Testis (tissue), 2 donors: ENCODE measurements around the gene BBLN.

Experiments
- POLR2A ChIP-seq: fragments of 450-650 bp; IDR thresholded peaks from one replicate; pipeline ENCODE4 v1.6.1; 2017; ENCODE audit warnings: antibody characterized with exemption, mild to moderate bottlenecking, moderate library complexity
- TF ChIP-seq, protein P1 (sequence below), 3 experiments: fragments of 450-650 bp in 2 of 3; fragments of 200-600 bp in 1 of 3; sonication (generic) in 1 of 3; IDR thresholded peaks; one replicate each; pipeline ENCODE4 v1.5.1; 2016 to 2019; ENCODE audit warnings: antibody characterized with exemption in 3 of 3, mild to moderate bottlenecking in 2 of 3, moderate library complexity in 1 of 3

DNA sequence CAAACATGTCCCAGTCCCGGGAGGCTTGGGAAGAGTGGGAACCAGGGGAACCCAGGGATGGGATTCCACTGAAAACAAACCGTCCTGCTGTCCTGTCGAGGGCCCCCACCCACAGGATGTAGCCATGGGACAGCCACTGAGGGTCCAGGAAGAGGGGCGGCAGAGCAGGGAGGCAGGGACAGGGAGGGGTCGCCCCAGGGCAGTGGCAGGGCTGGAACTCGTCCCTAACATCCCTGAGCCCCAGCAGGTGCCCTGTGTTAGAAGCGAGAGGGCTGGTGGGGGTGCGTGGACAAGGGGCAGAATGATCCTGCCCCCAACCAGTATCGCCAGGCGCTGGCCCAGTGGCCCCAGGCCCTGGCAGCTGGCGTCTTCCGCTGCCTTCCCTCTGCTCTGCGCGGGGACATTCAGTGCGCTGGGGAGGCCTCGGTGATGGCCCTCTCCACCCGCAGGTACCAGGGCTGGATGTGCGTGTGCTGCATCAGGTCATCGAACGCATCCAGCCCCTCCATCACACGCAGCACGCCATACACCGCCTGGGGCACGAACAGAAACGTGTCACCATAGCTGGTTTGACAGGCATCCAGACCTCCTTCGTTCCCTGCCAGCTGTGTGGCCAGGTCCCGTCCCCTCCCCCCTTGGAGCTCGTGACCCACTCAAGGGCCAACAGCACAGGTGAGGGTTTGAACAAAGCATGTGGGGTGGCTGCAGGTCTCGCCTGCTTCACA lies 39.2 kb upstream of the BBLN start:
- TF ChIP-seq, protein P1, sequence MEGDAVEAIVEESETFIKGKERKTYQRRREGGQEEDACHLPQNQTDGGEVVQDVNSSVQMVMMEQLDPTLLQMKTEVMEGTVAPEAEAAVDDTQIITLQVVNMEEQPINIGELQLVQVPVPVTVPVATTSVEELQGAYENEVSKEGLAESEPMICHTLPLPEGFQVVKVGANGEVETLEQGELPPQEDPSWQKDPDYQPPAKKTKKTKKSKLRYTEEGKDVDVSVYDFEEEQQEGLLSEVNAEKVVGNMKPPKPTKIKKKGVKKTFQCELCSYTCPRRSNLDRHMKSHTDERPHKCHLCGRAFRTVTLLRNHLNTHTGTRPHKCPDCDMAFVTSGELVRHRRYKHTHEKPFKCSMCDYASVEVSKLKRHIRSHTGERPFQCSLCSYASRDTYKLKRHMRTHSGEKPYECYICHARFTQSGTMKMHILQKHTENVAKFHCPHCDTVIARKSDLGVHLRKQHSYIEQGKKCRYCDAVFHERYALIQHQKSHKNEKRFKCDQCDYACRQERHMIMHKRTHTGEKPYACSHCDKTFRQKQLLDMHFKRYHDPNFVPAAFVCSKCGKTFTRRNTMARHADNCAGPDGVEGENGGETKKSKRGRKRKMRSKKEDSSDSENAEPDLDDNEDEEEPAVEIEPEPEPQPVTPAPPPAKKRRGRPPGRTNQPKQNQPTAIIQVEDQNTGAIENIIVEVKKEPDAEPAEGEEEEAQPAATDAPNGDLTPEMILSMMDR (IDR thresholded peaks at IDR 0.05): no peak
- TF ChIP-seq POLR2A: no peak
